Stimulated activated CD4-positive, alpha-beta T cell treated with anti-CD3 and anti-CD28 coated beads, Interleukin-1b, Interleukin-23, amount 100 ng/mL, for 24 hours (primary cell): ENCODE results near the gene UIMC1.

Experiments used
- DNase-seq, 4 experiments: peaks; one replicate each; pipeline ENCODE4 v3.0.0-alpha.2; 2020; ENCODE audit warnings: low read depth in 4 of 4, low spot score in 1 of 4

Gene UIMC1

GRCh38 chr5:176955895-176956294 is 50.7 kb downstream of the UIMC1 start:
- no peak for DNase-seq

DNA sequence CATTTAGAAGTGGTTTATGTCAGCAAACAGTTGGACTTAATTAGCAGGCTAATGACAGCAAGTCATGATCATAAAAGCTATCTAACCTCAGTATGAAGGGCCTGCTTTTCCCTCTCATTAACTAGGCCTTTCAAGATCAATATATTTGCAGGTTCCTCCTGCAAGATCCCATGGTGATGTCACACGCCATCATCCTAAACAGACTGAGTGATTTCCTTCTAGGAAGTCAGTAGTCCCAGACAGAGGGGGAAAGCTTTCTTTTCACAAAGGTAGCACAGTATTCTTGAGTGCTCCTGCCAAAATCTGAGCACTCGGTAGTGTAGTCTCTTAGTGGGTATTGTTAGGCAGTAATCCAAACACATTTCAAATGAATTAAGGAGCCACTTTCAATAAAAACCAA is 52.5 kb downstream of the UIMC1 start:
- DNase-seq = no peak

DNA sequence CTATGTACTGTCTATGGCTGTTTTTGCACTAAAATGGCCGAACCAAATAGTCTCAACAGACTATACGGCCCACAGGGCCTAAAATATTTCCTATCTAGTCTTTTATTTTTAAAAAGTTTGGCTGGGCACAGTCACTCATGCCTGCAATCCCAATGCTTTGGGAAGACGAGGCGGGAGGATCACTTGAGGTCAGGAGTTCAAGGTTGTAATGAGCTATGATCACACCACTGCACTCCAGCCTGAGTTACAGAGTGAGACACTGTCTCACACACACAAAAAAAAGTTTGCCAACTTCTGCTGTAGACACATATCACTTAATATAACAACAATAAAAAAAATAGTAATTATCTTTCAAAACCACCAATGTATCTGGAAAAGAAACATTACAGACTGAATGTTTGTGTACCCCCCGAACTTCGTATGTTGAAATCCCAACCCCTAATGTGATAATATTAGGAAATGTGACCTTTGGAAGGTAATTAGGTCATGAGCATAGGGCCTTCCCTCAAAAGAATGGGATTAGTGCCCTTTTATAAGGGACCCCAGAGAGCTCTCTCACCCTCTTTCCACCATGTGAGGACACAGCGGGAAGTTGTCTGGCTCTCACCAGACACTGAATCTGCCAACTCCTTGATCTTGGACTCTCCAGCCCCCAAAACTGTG is 53.9 kb downstream of the UIMC1 start:
- DNase-seq = no peak

DNA sequence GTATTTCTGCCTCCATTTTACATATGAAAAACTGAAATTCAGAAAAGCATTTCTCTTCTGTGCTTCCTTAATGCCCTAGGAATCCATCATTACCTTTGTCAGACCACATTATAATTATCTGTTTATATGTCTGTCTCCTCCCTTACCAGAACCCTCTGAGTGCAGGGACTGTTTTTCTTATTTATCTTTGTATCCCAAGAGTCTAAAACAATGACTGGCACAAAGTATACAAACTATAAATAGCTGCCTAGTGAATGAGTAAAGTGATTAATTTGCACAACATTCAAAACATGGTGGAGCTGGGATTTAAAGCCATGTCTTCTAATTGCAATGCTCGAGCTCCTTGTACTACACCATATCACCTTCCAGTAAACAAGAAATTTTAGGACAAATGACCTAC is 58.1 kb downstream of the UIMC1 start:
- no peak for DNase-seq

GRCh38 chr5:176947847-176948246 is 58.7 kb downstream of the UIMC1 start:
- DNase-seq = no peak

- no peak for DNase-seq
These were observed 62.3 kb downstream of the UIMC1 start for GRCh38 chr5:176944268-176944667.

GRCh38 chr5:176943816-176944215 is 62.8 kb downstream of the UIMC1 start:
- no peak for DNase-seq

GRCh38 chr5:176941951-176942350 is 64.6 kb downstream of the UIMC1 start:
- no peak for DNase-seq

GRCh38 chr5:176938472-176938871 is 68.1 kb downstream of the UIMC1 start:
- no peak for DNase-seq

- DNase-seq = no peak
These were observed 71.6 kb downstream of the UIMC1 start for GRCh38 chr5:176935017-176935416.

GRCh38 chr5:176934309-176934930 is 72.2 kb downstream of the UIMC1 start:
- DNase-seq = no peak

DNA sequence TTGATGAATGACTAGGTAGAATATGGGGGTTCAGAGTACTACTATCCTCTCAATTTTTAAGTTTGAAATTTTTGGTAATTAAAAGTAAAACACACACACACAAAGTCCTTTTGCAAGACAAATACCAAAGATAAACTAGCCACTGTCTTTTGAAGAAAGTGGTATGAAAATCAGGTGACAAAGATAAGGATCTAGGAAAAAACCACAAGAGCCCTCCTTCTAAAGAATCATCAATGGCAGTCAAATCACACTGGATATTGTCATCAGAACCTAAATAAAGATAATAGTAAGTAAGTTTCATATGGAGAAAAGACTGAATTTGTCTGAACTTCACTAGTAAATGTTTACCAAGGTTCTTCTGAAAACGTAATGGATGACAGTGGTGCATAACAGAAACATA is 76.9 kb downstream of the UIMC1 start:
- DNase-seq = no peak

- DNase-seq = no peak
These were observed 79.0 kb downstream of the UIMC1 start for GRCh38 chr5:176927562-176927961.

- DNase-seq = no peak
These were observed 83.8 kb downstream of the UIMC1 start for GRCh38 chr5:176922817-176923216.

GRCh38 chr5:176921714-176922113 is 84.9 kb downstream of the UIMC1 start:
- no peak for DNase-seq

- no peak for DNase-seq
These were observed 88.0 kb downstream of the UIMC1 start for GRCh38 chr5:176918613-176919012.

GRCh38 chr5:176916337-176916736 is 90.2 kb downstream of the UIMC1 start:
- DNase-seq = no peak

- DNase-seq = no peak
These were observed 90.7 kb downstream of the UIMC1 start for GRCh38 chr5:176915906-176916305.

- no peak for DNase-seq
These were observed 94.5 kb downstream of the UIMC1 start for GRCh38 chr5:176912115-176912514.

- no peak for DNase-seq
These were observed 97.8 kb downstream of the UIMC1 start for GRCh38 chr5:176908675-176909368.

GRCh38 chr5:176906796-176907195 is 99.8 kb downstream of the UIMC1 start:
- no peak for DNase-seq

DNA sequence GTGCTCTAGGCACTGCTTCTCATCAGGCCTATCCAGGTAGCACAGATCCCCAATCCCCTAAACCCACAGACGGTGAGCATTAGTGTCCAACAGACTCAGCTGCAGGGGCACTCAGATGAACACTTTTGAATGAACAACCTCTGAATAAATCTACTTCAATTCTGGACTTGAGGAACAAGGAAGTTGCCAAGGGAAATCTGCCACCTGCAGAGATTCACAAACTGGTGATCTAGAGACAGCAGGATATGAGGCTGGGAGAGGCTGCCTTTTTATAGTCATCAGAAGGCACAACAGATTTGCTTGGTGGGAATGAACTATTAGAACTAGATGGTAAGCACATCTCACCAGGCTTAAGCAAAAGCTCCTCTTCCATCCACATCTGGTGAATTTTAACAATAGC is 100.5 kb downstream of the UIMC1 start:
- DNase-seq = no peak

GRCh38 chr5:176904276-176904675 is 102.3 kb downstream of the UIMC1 start:
- DNase-seq = no peak
